GM04503 (cell line): ENCODE measurements around the gene PARK7.
A peak's percentile ranks its signal among the peaks of the same experiment; 100 is the strongest.
"Not testable (repeated sequence)": the region's sequence is repeated elsewhere in the genome, so short reads cannot be mapped to it uniquely, and the experiment has no call there.

Experiments used
- DNase-seq: peaks from one replicate; pipeline ENCODE4 v3.0.0-alpha.2; 2012; ENCODE audit warnings: low read depth

The PARK7 gene

GRCh38 chr1:7943251-7943650, 18.3 kb upstream of the PARK7 start:
- no peak for DNase-seq

DNA sequence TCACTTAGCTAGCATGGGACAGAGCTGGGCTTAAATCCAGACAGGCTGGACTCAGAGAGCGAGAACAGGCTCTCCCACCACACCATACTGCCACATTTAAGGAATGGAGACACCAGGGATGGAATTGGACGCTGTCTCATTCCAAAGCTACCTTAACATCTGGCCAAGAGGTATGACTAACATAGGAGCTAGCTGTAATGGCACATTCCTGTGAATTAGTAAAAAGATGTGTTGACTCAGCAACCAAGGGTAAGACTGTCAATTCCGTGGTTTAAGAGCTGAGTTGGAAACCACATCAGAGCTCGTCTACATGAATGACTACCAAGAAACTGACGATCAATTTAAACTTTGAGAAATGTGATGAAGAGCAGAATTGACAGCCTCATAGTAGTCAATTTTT, 12.6 kb upstream of the PARK7 start:
- peak; percentile 74 for DNase-seq

- DNase-seq = not testable (repeated sequence)
Observed at GRCh38 chr1:7952791-7953190, 8.7 kb upstream of the PARK7 start.

DNA sequence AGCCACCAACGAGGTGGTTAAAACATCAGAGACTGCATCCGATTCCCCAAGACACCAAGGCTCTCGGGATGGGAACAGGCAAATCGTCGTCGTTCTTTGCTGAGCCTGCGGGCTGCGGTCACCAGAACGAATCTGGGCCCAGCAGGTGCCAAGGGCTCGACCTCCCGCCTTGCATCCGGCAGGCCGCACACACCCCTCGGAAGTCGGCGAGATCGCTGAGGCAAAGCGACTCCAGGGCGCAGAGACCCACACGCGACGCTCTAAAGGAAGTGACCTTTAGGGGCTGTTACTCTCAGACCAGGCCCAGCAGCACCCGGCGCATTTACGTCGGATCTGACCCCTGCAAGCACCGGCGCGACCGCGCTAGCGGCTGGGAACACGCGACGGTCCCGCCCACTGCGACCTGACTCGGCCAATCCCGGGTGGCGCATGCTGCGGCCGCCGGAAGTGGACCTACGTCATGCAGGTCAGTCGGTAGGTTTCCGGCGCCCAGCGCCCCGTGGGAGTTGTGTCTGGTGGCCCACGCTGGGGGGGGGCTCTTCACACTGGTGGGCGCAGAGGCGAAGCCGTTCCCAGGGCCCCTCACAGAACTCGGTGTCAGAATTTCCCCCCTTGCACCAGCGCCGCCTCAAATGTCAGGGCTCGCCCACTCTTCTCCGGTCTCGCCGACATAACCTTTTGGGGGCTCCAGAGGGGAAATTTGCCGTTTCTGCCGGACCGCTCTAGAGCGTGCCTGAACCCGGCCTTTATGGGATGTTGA, 7.5 kb upstream of the PARK7 start:
- DNase-seq = no peak

- DNase-seq = no peak
Observed at GRCh38 chr1:7954683-7955082, 6.8 kb upstream of the PARK7 start.

GRCh38 chr1:7956218-7957032, 5.1 kb upstream of the PARK7 start:
- peak; percentile 50 for DNase-seq

DNA sequence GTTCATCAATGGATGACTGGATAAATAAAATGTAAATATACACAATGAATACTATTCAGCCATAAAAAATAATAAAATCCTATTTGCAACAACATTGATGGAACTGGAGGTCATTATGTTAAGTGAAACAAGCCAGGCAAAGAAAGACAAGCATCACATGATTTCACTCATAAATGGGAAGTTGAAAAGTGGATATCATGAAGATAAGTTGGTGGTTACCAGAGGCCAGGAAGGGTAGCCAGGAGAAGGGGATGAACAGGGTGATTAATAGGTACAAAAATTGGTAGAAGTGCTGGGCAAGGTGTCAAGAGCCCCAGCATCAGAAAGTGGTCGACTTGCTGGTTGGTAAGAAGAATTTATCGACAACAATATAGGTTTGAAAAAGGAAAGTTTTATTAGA, 1.3 kb upstream of the PARK7 start:
- DNase-seq = no peak

DNA sequence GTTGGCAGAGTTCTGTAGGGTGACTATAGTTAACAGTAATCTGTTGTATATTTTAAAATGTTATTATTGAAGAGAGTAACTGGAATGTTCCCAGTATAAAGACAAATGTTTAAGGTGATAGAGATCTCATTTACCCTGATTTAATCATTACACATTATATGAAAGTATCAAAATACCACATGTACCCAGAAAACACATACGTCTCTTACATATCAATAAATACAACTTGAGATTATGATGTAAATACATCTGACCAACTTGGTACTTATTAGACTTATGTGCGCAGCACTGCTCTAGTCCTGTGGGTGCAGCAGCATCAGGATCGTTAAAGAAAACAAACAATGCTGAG, 670 bp upstream of the PARK7 start:
- DNase-seq = no peak

DNA sequence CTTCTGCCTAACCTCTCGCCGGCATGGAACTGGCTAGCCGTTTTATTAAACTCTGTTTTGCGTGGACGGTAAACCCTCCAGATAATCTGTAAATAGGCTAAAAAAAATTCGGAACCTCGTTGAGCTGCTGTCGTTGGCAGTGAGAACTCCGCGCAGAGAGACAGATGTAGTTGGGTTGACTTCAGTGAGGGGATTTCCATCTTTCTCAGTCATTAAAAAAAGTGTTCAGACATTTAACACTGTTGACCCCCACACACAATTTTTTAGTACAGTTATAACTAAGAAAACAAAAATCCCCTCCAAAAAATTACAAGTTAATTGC, 464 bp downstream of the PARK7 start:
- no peak for DNase-seq

- no peak for DNase-seq
Observed at GRCh38 chr1:7962636-7963377, 1.3 kb downstream of the PARK7 start.

- DNase-seq = not testable (repeated sequence)
Observed at GRCh38 chr1:7963378-7963730, 1.8 kb downstream of the PARK7 start.

GRCh38 chr1:7963841-7964240, 2.3 kb downstream of the PARK7 start:
- not testable (repeated sequence) for DNase-seq

DNA sequence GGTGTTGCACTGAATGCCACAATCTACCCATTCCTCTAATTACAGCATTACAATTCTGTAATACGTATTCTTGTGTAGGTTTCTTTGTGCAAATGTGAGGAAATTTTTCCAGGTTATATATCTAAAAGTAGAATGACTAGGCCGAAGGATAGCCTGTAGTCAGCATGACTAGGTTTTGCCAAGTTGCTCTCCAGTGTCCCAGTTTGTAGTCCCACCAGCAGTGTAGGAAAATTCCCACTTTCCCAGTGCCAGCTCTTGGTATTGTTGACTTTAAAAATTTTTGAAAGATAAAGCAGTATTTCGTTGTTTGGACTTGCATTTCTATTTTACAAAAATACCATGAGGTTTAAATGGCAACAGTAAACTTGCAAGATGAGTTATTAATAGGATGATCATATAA, 3.0 kb downstream of the PARK7 start:
- DNase-seq = no peak

DNA sequence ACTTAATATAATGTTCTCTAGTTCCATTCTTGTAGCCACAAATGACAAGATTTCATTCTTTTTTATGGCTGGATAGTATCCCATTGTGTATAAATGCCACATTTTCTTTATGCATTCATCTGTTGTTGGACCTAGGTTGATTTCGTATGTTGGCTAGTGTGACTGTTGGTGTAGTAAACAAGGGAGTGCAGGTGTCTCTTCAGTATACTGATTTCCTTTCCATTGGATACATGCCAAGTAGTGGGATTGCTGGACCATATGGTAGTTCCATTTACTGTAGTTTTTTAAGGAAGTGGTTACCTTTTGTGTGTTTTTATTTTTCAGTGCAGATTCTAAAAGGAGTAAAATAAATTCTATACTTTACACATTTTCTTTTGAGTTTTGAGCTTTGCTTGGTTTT, 5.7 kb downstream of the PARK7 start:
- no peak for DNase-seq

DNA sequence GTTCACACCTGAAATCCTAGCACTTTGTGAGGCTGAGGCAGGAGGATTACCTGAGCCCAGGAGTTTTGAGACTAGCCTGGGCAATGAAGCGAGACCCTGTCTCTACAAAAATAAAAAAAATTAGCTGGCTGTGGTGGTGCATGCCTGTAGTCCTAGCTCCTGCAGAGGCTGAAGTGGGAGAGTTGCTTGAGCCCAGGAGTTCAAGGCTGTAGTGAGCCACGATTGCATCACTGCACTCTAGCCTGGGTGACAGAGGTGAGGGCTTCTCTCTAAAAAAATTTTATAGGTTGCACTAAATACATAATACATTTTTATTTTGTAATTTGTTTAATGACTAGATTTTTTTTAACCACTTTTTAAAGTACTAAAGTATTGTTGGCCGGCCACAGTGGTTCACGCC, 6.1 kb downstream of the PARK7 start:
- DNase-seq = no peak

- no peak for DNase-seq
Observed at GRCh38 chr1:7970246-7970645, 8.7 kb downstream of the PARK7 start.

DNA sequence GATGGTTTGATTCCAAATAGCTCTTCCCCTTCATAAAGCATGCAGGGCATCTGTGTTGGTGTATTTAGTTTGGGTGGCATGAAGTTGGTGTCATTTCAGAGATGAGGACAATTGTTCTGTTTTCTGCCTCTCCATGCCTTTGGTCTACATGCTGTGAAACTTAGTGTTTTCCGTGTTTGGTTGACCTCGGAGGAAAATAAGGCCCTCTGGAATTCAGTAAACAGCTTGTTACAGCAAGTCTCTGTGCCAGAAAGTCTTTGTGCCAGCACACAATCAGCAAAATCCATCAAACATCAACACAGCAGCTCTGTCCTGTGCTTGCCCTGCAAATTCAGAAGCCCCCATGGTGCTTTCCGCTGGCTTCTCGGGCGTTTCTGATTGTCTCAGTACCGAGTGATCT, 9.5 kb downstream of the PARK7 start:
- no peak for DNase-seq

- no peak for DNase-seq
Observed at GRCh38 chr1:7972285-7972684, 10.8 kb downstream of the PARK7 start.

DNA sequence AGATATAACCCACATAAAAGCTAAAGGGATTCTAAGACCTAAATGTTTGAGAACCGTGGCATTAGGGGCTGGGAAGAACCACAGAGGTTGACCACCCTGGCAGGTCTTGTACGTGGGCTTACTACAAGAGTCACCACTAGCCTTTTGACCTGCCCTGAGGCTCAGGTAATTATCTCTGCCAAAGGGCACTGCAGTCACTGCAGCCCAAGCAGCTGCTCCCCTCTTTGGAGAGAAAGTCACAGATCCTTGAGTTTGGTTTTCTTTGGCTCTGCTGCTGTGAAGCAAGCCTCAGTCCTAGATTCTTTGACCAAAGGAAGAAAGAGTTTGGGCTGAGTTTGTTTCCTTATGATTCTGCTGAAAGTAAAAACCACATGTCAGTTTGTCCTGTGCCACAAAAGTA, 11.6 kb downstream of the PARK7 start:
- no peak for DNase-seq

- DNase-seq = no peak
Observed at GRCh38 chr1:7975212-7975865, 13.8 kb downstream of the PARK7 start.

DNA sequence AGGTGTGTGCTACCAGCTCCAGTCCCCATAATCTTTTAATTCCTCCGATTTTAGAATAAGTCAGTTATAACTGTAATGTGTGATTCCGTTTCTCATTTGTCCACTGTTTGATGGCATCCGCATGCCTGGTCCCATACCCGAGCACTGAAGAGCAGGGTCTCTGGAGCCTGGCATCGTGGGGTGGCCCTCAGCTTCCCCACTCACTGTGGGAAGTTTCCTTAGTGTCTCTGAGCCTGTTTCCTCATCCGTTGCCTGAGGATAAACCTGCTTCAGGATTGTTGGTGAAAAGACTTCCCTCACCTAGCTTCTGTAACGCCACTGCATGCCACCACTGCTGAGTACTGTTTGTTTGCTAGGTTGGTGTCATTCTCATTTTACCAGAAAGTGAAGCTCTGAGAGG, 19.5 kb downstream of the PARK7 start:
- DNase-seq = no peak

DNA sequence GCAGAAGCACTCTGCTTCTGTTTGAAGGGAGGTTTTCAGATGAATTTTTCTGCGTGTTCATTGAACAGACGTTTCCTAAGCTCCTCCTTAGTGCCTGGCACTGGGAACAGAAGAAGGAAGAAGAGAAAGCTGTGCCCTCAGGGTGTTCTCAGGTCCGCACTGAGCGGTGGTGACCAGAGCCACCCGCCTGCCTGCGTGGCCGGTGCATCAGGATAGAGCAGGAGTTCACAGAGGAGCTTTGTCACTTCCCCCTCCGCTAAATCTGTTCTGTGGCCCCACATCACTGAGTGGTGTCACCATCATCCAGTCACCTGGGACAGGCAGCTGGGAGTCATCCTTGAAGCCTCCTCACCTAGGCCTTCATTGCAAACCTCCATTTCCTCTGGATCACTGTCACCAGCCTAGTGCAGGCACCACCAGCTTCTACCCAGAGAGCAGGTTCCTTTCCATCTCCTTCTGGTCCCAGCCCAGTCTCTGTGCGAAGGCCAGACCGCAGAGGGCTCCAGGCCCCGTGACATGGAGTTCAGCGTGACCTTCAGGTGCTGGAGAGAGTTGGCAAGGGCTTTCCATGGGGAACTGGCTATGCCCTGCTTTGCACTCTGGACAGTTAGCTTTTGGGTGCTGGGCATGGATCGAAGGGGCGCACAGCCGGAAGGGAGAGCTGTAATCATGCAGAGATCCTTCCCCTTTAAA, 21.7 kb downstream of the PARK7 start:
- DNase-seq = no peak
